Heart left ventricle (tissue), 13 donors: ENCODE data around the gene UNKL.

Source experiments
- CTCF ChIP-seq, 12 donors: fragments of 200-600 bp; sonication (generic) in 4 of 12; IDR thresholded peaks; one replicate each; pipeline versions ENCODE4 v1.5.0 to v1.8.0; 2018 to 2022; ENCODE audit warnings: antibody characterized with exemption in 12 of 12, mild to moderate bottlenecking in 5 of 12
- POLR2A ChIP-seq, 2 donors: fragments of 450-650 bp; IDR thresholded peaks; one replicate each; pipeline ENCODE4 v1.6.1; 2017; ENCODE audit warnings: antibody characterized with exemption in 2 of 2, mild to moderate bottlenecking in 2 of 2, moderate library complexity in 2 of 2
- donor health status: ischemic (EF 13 %, LVEDD 7.1; RV severe dilation, severe dysfunction).
- donor health status: DM: no; HTN: yes; CAD: no.
- donor health status: DM: no; HTN: no; CAD: no.
- donor health status: ischemic (EF 25% LVEDD 6.9; RV normal size, moderate dysfunction).
- donor health status: ischemic (EF 25% LVEDD 5.7; RV mildly dilated, moderate dysfunction).
- donor health status: ischemic (EF 35%, LVEDD 5.7; RV mildly dilated, moderate dysfunction).
- donor health status: nonischemic (EF 11% LVEDD 7.7; RV severe dilation, severe dysfunction).
- donor health status: DM: yes; HTN: yes; CAD: no.
- donor health status: PGD.
- donor health status: ischemic (EF 29% LVEDD 5.4; RV normal size, mild dysfunction).
- donor health status: nonischemic (EF 23%, LVEDD 6.1; RV moderate dilation, normal function).

DNA sequence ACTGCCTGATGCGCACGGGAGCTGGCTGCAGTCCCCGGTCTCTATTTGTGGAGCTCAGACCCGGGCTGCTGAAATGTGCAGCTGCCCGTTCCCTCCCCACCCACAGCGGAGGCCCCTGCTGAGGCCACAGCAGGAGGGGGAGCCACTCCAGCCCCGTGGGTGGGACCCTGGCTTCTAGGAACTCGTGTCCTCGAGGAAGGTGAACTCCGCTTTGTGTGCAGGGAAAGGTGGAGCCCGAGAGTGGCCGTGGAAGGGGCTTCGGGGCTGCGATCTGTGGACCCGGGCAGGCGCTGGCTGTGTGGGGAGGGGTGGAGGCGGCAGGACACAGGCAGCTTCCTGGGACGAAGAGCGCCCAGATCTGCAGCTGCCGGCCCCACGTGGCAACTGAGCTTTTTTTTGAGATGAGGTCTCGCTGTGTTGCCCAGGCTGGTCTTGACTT, 26.9 kb upstream of the UNKL start:
- TF ChIP-seq POLR2A (IDR thresholded peaks at IDR 0.05), result no peak
- no peak for TF ChIP-seq CTCF (IDR thresholded peaks at IDR 0.05)
